Thyroid gland (tissue), 4 donors: ENCODE measurements around the gene OR7C2.
"Not testable (repeated sequence)": the region's sequence is repeated elsewhere in the genome, so short reads cannot be mapped to it uniquely, and the experiment has no call there.

Source experiments
- CTCF ChIP-seq, 6 experiments: fragments of 200-600 bp in 3 of 6; fragments of 450-650 bp in 3 of 6; sonication (generic) in 3 of 6; IDR thresholded peaks; one replicate each; pipeline ENCODE4 v1.5.1; 2016 to 2019; ENCODE audit warnings: antibody characterized with exemption in 6 of 6, mild to moderate bottlenecking in 2 of 6, inconsistent platforms in 1 of 6, moderate library complexity in 1 of 6
- POLR2A ChIP-seq, 2 donors: fragments of 450-650 bp; IDR thresholded peaks; one replicate each; pipeline ENCODE4 v1.6.1; 2017; ENCODE audit warnings: antibody characterized with exemption in 2 of 2, mild to moderate bottlenecking in 2 of 2, moderate library complexity in 1 of 2

GRCh38 chr19:14949413-14949812 lies 8.1 kb downstream of the OR7C2 start:
- not testable (repeated sequence) for TF ChIP-seq CTCF, POLR2A (IDR thresholded peaks at IDR 0.05)
